C4-2B (cell line): ENCODE data around the gene SYNPO2.

Experiments
- H3K27ac ChIP-seq: fragments of 450-650 bp; 2 replicates; pipeline ENCODE4 v1.5.1; 2017
- CTCF ChIP-seq: fragments of 450-650 bp; conservative IDR thresholded peaks from 2 replicates; pipeline ENCODE4 v1.5.1; 2017; ENCODE audit warnings: mild to moderate bottlenecking
- ZFX ChIP-seq: fragments of 450-650 bp; IDR thresholded peaks from 2 replicates; pipeline ENCODE4 v1.6.1; 2017

Gene SYNPO2

GRCh38 chr4:119027811-119028210 lies 139.2 kb downstream of the SYNPO2 start:
- H3K27ac ChIP-seq: no peak overlapping the region
- TF ChIP-seq ZFX (no peak), CTCF (no peak)

- no peak for TF ChIP-seq ZFX
- no peak for TF ChIP-seq CTCF
- H3K27ac ChIP-seq: no peak overlapping the region
Observed at GRCh38 chr4:119028296-119028695, 139.6 kb downstream of the SYNPO2 start.

GRCh38 chr4:119029847-119030535 lies 141.3 kb downstream of the SYNPO2 start:
- no peak for TF ChIP-seq ZFX
- TF ChIP-seq CTCF: no peak

GRCh38 chr4:119030536-119030890 lies 141.9 kb downstream of the SYNPO2 start:
- TF ChIP-seq CTCF (no peak), ZFX (no peak)
- no peak overlapping the region for H3K27ac ChIP-seq

More at GRCh38 chr4:119029847-119030535, 141.3 kb downstream of the SYNPO2 start:
- H3K27ac ChIP-seq: no peak overlapping the region

DNA sequence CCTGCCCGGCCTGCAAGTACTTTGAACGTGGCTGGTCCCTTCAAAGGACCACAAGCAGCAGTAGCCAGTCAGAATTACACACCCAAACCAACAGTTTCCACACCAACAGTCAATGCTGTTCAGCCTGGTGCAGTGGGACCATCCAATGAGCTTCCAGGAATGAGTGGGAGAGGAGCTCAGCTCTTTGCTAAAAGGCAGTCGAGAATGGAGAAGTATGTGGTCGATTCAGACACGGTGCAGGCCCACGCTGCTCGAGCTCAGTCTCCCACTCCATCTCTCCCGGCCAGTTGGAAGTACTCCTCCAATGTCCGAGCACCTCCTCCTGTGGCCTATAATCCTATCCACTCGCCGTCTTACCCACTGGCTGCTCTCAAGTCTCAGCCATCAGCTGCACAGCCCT lies 142.6 kb downstream of the SYNPO2 start:
- H3K27ac ChIP-seq: no peak overlapping the region
- TF ChIP-seq ZFX (no peak), CTCF (no peak)

GRCh38 chr4:119032921-119033685 lies 144.4 kb downstream of the SYNPO2 start:
- H3K27ac ChIP-seq: no peak overlapping the region
- TF ChIP-seq CTCF (no peak), ZFX (no peak)

DNA sequence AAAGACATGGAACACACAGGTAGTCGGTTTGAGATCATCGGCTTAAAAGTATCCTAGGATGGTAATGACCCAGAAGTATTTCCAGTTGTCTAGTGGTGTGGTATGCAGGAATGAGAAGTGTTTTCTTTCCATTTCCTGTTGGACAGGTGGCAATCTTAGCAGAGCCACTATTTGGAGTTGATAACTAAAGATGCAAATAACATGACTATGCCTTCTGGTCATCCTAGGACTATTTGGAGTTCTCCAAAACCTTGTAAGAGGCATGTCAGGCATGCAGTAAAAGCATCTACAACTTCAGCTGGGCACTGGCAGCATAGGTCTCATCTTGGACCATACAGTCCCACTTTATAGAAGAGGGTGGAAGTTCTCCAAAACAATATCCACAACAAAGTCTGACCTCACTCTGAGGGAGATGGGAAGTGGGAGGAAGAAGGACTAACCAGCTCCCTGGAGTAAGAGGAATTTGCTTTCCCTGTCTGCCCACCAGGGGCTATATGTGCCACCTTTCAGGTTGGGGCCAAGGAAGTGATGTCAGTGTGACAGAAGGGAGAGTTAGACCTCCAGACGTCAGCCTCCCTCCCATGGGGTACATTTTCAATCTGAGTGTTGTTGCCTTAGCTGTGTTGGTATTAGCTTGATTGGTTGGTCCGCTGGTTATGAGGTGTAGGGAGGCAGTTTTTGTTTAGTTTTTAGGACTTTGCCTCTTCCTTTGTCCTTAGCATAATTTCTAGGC lies 145.8 kb downstream of the SYNPO2 start:
- no peak overlapping the region for H3K27ac ChIP-seq
- TF ChIP-seq CTCF: no peak; the same call in 1 of the 2 replicates
